PC-9 (cell line): ENCODE data around the gene HGF. TPM values are rescaled to one million over a fixed set of nuclear protein-coding genes. Genes with fewer than 3 reads are reported as not detected.

Experiments
- BruUV-seq: library from RNA; stranded (reverse); fragments of 400-500 nt; replicated peaks from 2 replicates; lab custom pipeline; 2021; lab: Mats Ljungman, UMichigan
- CTCF ChIA-PET: fragments of 300-600 bp; sonication (Branson Sonifier 250); formaldehyde crosslinking; loops from one replicate; lab custom pipeline; 2022; ENCODE audit warnings: antibody characterized with exemption; lab: Charles Lee
- POLR2A ChIA-PET: fragments of 300-600 bp; sonication (Branson Sonifier 250); formaldehyde crosslinking; loops from one replicate; lab custom pipeline; 2022; ENCODE audit warnings: antibody characterized with exemption; ENCODE audit not compliant: unreplicated experiment; lab: Charles Lee
- DNase-seq, 2 experiments: peaks; one replicate each; pipeline versions ENCODE4 v3.0.0 to v3.0.0-alpha.2; 2015 to 2022; ENCODE audit warnings: mixed read lengths in 1 of 2
- H2AFZ ChIP-seq: fragments of 200-600 bp; sonication (generic); 2 replicates; pipeline ENCODE4 v1.8.1; 2017; ENCODE audit warnings: antibody characterized with exemption
- H3F3A ChIP-seq: fragments of 200-600 bp; sonication (generic); 2 replicates; pipeline ENCODE4 v1.8.1; 2017; ENCODE audit warnings: antibody characterized with exemption, mild to moderate bottlenecking, low read depth; ENCODE audit not compliant: insufficient read depth
- H3K27ac ChIP-seq: fragments of 200-600 bp; sonication (generic); 2 replicates; pipeline ENCODE4 v1.6.1; 2016; ENCODE audit warnings: mixed run types
- H3K27me3 ChIP-seq: fragments of 200-600 bp; sonication (generic); 2 replicates; pipeline ENCODE4 v1.6.1; 2016; ENCODE audit warnings: low read depth, mixed run types; ENCODE audit not compliant: insufficient read depth
- H3K36me3 ChIP-seq: fragments of 200-600 bp; sonication (generic); 2 replicates; pipeline ENCODE4 v1.6.1; 2016; ENCODE audit warnings: low read depth, mixed run types
- H3K4me1 ChIP-seq: fragments of 200-600 bp; sonication (generic); replicated peaks from 2 replicates; pipeline ENCODE4 v1.6.1; 2016; ENCODE audit warnings: mixed run types; ENCODE audit not compliant: insufficient read depth
- H3K4me2 ChIP-seq: fragments of 200-600 bp; sonication (generic); 2 replicates; pipeline ENCODE4 v1.6.1; 2017; ENCODE audit warnings: mixed run types
- H3K4me3 ChIP-seq: fragments of 200-600 bp; sonication (generic); 2 replicates; pipeline ENCODE4 v1.6.1; 2016; ENCODE audit warnings: mixed run types
- H3K79me2 ChIP-seq: fragments of 200-600 bp; sonication (generic); 2 replicates; pipeline ENCODE4 v1.6.1; 2017; ENCODE audit warnings: low read depth, mixed run types
- H3K9me2 ChIP-seq: fragments of 200-600 bp; sonication (generic); 2 replicates; pipeline ENCODE4 v1.8.1; 2017; ENCODE audit warnings: mild to moderate bottlenecking; ENCODE audit not compliant: insufficient read depth
- H3K9me3 ChIP-seq: fragments of 200-600 bp; sonication (generic); 2 replicates; pipeline ENCODE4 v1.8.1; 2016; ENCODE audit warnings: low read depth; ENCODE audit not compliant: insufficient read depth
- H4K20me1 ChIP-seq: fragments of 200-600 bp; sonication (generic); 2 replicates; pipeline ENCODE4 v1.8.1; 2017; ENCODE audit not compliant: insufficient read depth
- EZH2 ChIP-seq: fragments of 200-600 bp; sonication (generic); IDR thresholded peaks from 2 replicates; pipeline ENCODE4 v1.8.0; 2017; ENCODE audit warnings: antibody characterized with exemption, low read depth
- intact Hi-C: fragments of 100-400 bp; cut with micrococcal nuclease; formaldehyde crosslinking; loops from one replicate; pipeline ENCODE4 v1.10.0; 2022; ENCODE audit not compliant: unreplicated experiment
- total RNA-seq: library from RNA; stranded (reverse); gene quantifications from 2 replicates; pipeline ENCODE4 v1.2.3, GENCODE V29; 2021
- TF ChIP-seq, protein P1 (sequence below): fragments of 200-600 bp; sonication (generic); conservative IDR thresholded peaks from 2 replicates; pipeline ENCODE4 v1.6.1; 2017; ENCODE audit warnings: mixed run types, antibody characterized with exemption, mild to moderate bottlenecking, moderate library complexity

Gene HGF
- total RNA-seq, 1 experiment from 2014 or later = not detected

GRCh38 chr7:81791568-81792518 lies 22.0 kb upstream of the HGF start:
- Histone ChIP-seq H3K79me2 (no peaks in the 10 kb centered on the region), H3K27ac (no peak overlapping the region), H3K9me3 (no peaks in the 10 kb centered on the region), H3K36me3 (no peaks in the 10 kb centered on the region), H3K4me1 (no peaks in the 10 kb centered on the region), H2AFZ (no peak overlapping the region), H4K20me1 (no peaks in the 10 kb centered on the region), H3K9me2 (no peaks in the 10 kb centered on the region), H3K27me3 (no peaks in the 10 kb centered on the region), H3K4me3 (no peak overlapping the region), H3F3A (no peaks in the 10 kb centered on the region), H3K4me2 (no peak overlapping the region)
- intact Hi-C loops = no loop called here
- CTCF ChIA-PET = no interaction called here
- no TSS peak for BruUV-seq
- no peak for TF ChIP-seq EZH2
- TF ChIP-seq, protein P1, sequence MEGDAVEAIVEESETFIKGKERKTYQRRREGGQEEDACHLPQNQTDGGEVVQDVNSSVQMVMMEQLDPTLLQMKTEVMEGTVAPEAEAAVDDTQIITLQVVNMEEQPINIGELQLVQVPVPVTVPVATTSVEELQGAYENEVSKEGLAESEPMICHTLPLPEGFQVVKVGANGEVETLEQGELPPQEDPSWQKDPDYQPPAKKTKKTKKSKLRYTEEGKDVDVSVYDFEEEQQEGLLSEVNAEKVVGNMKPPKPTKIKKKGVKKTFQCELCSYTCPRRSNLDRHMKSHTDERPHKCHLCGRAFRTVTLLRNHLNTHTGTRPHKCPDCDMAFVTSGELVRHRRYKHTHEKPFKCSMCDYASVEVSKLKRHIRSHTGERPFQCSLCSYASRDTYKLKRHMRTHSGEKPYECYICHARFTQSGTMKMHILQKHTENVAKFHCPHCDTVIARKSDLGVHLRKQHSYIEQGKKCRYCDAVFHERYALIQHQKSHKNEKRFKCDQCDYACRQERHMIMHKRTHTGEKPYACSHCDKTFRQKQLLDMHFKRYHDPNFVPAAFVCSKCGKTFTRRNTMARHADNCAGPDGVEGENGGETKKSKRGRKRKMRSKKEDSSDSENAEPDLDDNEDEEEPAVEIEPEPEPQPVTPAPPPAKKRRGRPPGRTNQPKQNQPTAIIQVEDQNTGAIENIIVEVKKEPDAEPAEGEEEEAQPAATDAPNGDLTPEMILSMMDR = no peak
- POLR2A ChIA-PET = no interaction called here
- no peak for DNase-seq

- intact Hi-C loops = no loop called here
- H3K27ac ChIP-seq = no peak overlapping the region
- TF ChIP-seq, protein P1 = no peak
- no peak for TF ChIP-seq EZH2
- H3F3A ChIP-seq = no peaks in the 10 kb centered on the region
- POLR2A ChIA-PET = interaction anchor here (0.6 kb wide), 2 partner anchors 13 to 38 kb away, joined by 3 read pairs; no protein-coding TSS in a partner anchor
- no peaks in the 10 kb centered on the region for H3K9me3 ChIP-seq
- H4K20me1 ChIP-seq = no peaks in the 10 kb centered on the region
- no peaks in the 10 kb centered on the region for H3K9me2 ChIP-seq
- H3K27me3 ChIP-seq = no peaks in the 10 kb centered on the region
- CTCF ChIA-PET = no interaction called here
- H3K79me2 ChIP-seq = no peaks in the 10 kb centered on the region
- no peak overlapping the region for H3K4me3 ChIP-seq
- no peaks in the 10 kb centered on the region for H3K36me3 ChIP-seq
- BruUV-seq = no TSS peak
- no peak overlapping the region for H3K4me2 ChIP-seq
- no peaks in the 10 kb centered on the region for H3K4me1 ChIP-seq
- H2AFZ ChIP-seq = no peak overlapping the region
- DNase-seq = no peak
Measured at GRCh38 chr7:81790686-81791085, 20.8 kb upstream of the HGF start.

DNA sequence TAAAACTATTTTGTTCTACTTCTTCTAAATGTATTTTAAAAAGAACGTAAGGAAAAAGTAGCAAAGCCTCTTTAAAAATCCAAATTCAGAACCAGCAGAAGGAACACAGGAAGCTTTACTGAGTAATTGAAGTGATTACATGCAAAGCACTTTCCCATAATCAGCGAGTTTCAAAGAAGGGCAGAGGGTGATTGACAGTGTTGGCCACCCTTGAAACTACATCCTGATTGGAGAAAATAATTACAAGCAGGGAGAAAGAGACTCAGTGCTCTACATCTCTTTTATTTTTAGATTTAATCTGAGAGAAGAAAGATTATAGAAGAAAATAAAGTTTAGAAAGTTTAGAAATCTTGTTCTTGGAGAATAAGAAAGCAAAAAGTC lies 20.3 kb upstream of the HGF start:
- no peaks in the 10 kb centered on the region for H3K36me3 ChIP-seq
- intact Hi-C loops = no loop called here

More for the DNA sequence above, 20.3 kb upstream of the HGF start:
- no peak for DNase-seq
- no peaks in the 10 kb centered on the region for H3K9me2 ChIP-seq
- H3K4me3 ChIP-seq = no peak overlapping the region
- BruUV-seq = no TSS peak
- no peaks in the 10 kb centered on the region for H3K9me3 ChIP-seq
- no peak for TF ChIP-seq EZH2
- TF ChIP-seq, protein P1 = no peak
- no peaks in the 10 kb centered on the region for H3F3A ChIP-seq
- H3K79me2 ChIP-seq = no peaks in the 10 kb centered on the region
- no peak overlapping the region for H3K4me2 ChIP-seq
- no peaks in the 10 kb centered on the region for H4K20me1 ChIP-seq
- H3K27ac ChIP-seq = no peak overlapping the region
- ChIA-PET POLR2A (interaction anchor here (0.6 kb wide), 2 partner anchors 14 to 37 kb away, joined by 3 read pairs; no protein-coding TSS in a partner anchor), CTCF (no interaction called here)
- no peak overlapping the region for H2AFZ ChIP-seq
- no peaks in the 10 kb centered on the region for H3K4me1 ChIP-seq
- no peaks in the 10 kb centered on the region for H3K27me3 ChIP-seq
